CD4-positive, alpha-beta T cell (primary cell): ENCODE measurements around the gene KIR3DL1. TPM values are rescaled to one million over a fixed set of nuclear protein-coding genes. Genes with fewer than 3 reads are reported as not detected.
A peak's percentile ranks its signal among the peaks of the same experiment; 100 is the strongest.
"Not testable (repeated sequence)": the region's sequence is repeated elsewhere in the genome, so short reads cannot be mapped to it uniquely, and the experiment has no call there.

Source experiments
- ATAC-seq: fragments of 200-7000 bp; cut with Tn5 transposase; one replicate; pipeline ENCODE4 v1.10.0; 2022; ENCODE audit warnings: mild to moderate bottlenecking; ENCODE audit not compliant: poor library complexity
- CTCF ChIA-PET: fragments of 350-600 bp; sonication (Branson Sonifier 250); formaldehyde crosslinking; loops from one replicate; lab custom pipeline; 2021; ENCODE audit warnings: antibody characterized with exemption, inconsistent platforms; lab: Charles Lee
- POLR2A ChIA-PET: fragments of 350-600 bp; sonication (Branson Sonifier 250); formaldehyde crosslinking; loops from one replicate; lab custom pipeline; 2021; ENCODE audit warnings: antibody characterized with exemption, inconsistent platforms; lab: Charles Lee
- DNase-seq, 14 experiments: peaks; one replicate each; pipeline ENCODE4 v3.0.0-alpha.2; 2013 to 2020; ENCODE audit warnings: mixed read lengths in 2 of 14
- H3K27ac ChIP-seq, 2 donors: one replicate each; pipeline versions ENCODE4 v1.5.1 to v1.7.0; 2013; ENCODE audit warnings: low read length in 2 of 2, low read depth in 1 of 2, mild to moderate bottlenecking in 1 of 2
- H3K27me3 ChIP-seq, 2 experiments: 1 replicate in 1 of 2; 2 replicates in 1 of 2; pipeline versions ENCODE4 v1.6.1 to v1.7.0; 2013; ENCODE audit warnings: low read length in 2 of 2, control low read depth in 1 of 2, mild to moderate bottlenecking in 1 of 2, moderate library complexity in 1 of 2; ENCODE audit not compliant: insufficient read depth in 2 of 2, control insufficient read depth in 1 of 2
- H3K36me3 ChIP-seq: one replicate; pipeline ENCODE4 v1.6.1; 2013; ENCODE audit warnings: low read length, control low read depth; ENCODE audit not compliant: insufficient read depth
- H3K4me1 ChIP-seq: one replicate; pipeline ENCODE4 v1.6.1; 2013; ENCODE audit warnings: low read length, control low read depth; ENCODE audit not compliant: insufficient read depth
- H3K4me3 ChIP-seq: one replicate; pipeline ENCODE4 v1.5.1; 2013; ENCODE audit warnings: mild to moderate bottlenecking, low read length, moderate library complexity
- H3K9me3 ChIP-seq, 2 experiments: 1 replicate in 1 of 2; 2 replicates in 1 of 2; pipeline versions ENCODE4 v1.6.1 to v1.7.0; 2013; ENCODE audit warnings: low read length in 2 of 2, mild to moderate bottlenecking in 2 of 2, control low read depth in 1 of 2, moderate library complexity in 1 of 2; ENCODE audit not compliant: control insufficient read depth in 1 of 2, insufficient read depth in 1 of 2
- H3K27ac Mint-ChIP-seq: one replicate; pipeline ENCODE4 v1.8.0; 2020; ENCODE audit warnings: mixed read lengths
- H3K27me3 Mint-ChIP-seq: one replicate; pipeline ENCODE4 v1.8.0; 2021; ENCODE audit warnings: mixed read lengths
- H3K36me3 Mint-ChIP-seq: one replicate; pipeline ENCODE4 v1.8.0; 2021; ENCODE audit warnings: low read depth, mixed read lengths
- H3K4me1 Mint-ChIP-seq: one replicate; pipeline ENCODE4 v1.8.0; 2021; ENCODE audit warnings: low read depth, mixed read lengths
- H3K4me3 Mint-ChIP-seq: one replicate; pipeline ENCODE4 v1.8.0; 2020; ENCODE audit warnings: mild to moderate bottlenecking, mixed read lengths
- H3K9me3 Mint-ChIP-seq: one replicate; pipeline ENCODE4 v1.8.0; 2020; ENCODE audit warnings: mixed read lengths
- intact Hi-C, 2 experiments: fragments of 100-400 bp; cut with DNase I in 1 of 2; cut with micrococcal nuclease in 1 of 2; formaldehyde crosslinking; loops; one replicate each; pipeline versions ENCODE4 v1.15.1 to v1.9.0; 2023 to 2025; cut with DNase I, micrococcal nuclease
- polyA plus RNA-seq, 2 donors: library from polyadenylated mRNA; unstranded; fragments of 120-200 nt; gene quantifications; one replicate each; pipeline ENCODE4 v1.2.1, GENCODE V29; 2013
- total RNA-seq, 174 experiments: library from RNA in 2 of 174; stranded (reverse) in 2 of 174; gene quantifications; one replicate each; pipeline ENCODE4 v1.2.3 and lab custom pipeline; 2021 to 2026

KIR3DL1 gene
- not detected for total RNA-seq
- polyA plus RNA-seq (2013, experiment 1 of 2): 0.29 TPM
- polyA plus RNA-seq (2013, experiment 2 of 2): 0.08 TPM
- total RNA-seq (lab: John Stamatoyannopoulos, UW): 0 to 0.76 (median 0) reads per million in 172 experiments

GRCh38 chr19:54816251-54816650 lies at the start of gene KIR3DL1:
Gene KIR3DL1 (plus strand): TSS chr19:54816468.
- H3K36me3 Mint-ChIP-seq, H3K27ac Mint-ChIP-seq, H3K4me3 Mint-ChIP-seq, H3K27me3 ChIP-seq, POLR2A ChIA-PET, CTCF ChIA-PET, H3K4me1 Mint-ChIP-seq, ATAC-seq, H3K36me3 ChIP-seq, DNase-seq, intact Hi-C loops, H3K9me3 Mint-ChIP-seq, H3K9me3 ChIP-seq, H3K27ac ChIP-seq, H3K4me3 ChIP-seq, H3K4me1 ChIP-seq: not testable (repeated sequence)
- H3K27me3 Mint-ChIP-seq: peaks cover 37% of the 10 kb centered on the region

- H3K4me1 ChIP-seq, DNase-seq, H3K9me3 Mint-ChIP-seq, H3K4me1 Mint-ChIP-seq, H3K27ac Mint-ChIP-seq, H3K36me3 Mint-ChIP-seq, H3K27me3 Mint-ChIP-seq, H3K36me3 ChIP-seq, ATAC-seq, H3K27ac ChIP-seq, H3K9me3 ChIP-seq, CTCF ChIA-PET, H3K4me3 Mint-ChIP-seq, intact Hi-C loops, POLR2A ChIA-PET, H3K27me3 ChIP-seq, H3K4me3 ChIP-seq: not testable (repeated sequence)
Observed at GRCh38 chr19:54769646-54770045, 46.6 kb upstream of the KIR3DL1 start, which contains the start of gene KIR2DL1. Gene KIR2DL1 (plus strand): TSS chr19:54769793. CDS start chr19:54769851, 58 bp downstream.

GRCh38 chr19:54770511-54770910 lies 45.8 kb upstream of the KIR3DL1 start:
- H3K4me1 Mint-ChIP-seq, H3K4me3 ChIP-seq, CTCF ChIA-PET, H3K27me3 ChIP-seq, H3K9me3 ChIP-seq, POLR2A ChIA-PET, H3K36me3 ChIP-seq, DNase-seq, intact Hi-C loops, H3K27me3 Mint-ChIP-seq, H3K36me3 Mint-ChIP-seq, H3K27ac Mint-ChIP-seq, H3K27ac ChIP-seq, H3K9me3 Mint-ChIP-seq, H3K4me3 Mint-ChIP-seq, H3K4me1 ChIP-seq, ATAC-seq: not testable (repeated sequence)

- intact Hi-C loops, H3K4me1 ChIP-seq, H3K9me3 Mint-ChIP-seq, H3K27me3 Mint-ChIP-seq, ATAC-seq, H3K27me3 ChIP-seq, H3K27ac ChIP-seq, H3K4me3 ChIP-seq, H3K9me3 ChIP-seq, POLR2A ChIA-PET, H3K36me3 Mint-ChIP-seq, H3K4me3 Mint-ChIP-seq, H3K36me3 ChIP-seq, CTCF ChIA-PET, H3K4me1 Mint-ChIP-seq, H3K27ac Mint-ChIP-seq: not testable (repeated sequence)
- DNase-seq: peak in 1 of 14 experiments; percentile 21
Observed at GRCh38 chr19:54771018-54771960, 45.0 kb upstream of the KIR3DL1 start.

- CTCF ChIA-PET, intact Hi-C loops, H3K27ac Mint-ChIP-seq, POLR2A ChIA-PET, H3K27ac ChIP-seq, H3K36me3 Mint-ChIP-seq, DNase-seq, H3K27me3 ChIP-seq, H3K4me1 Mint-ChIP-seq, H3K36me3 ChIP-seq, H3K4me3 Mint-ChIP-seq, H3K4me3 ChIP-seq, H3K9me3 Mint-ChIP-seq, H3K27me3 Mint-ChIP-seq, H3K9me3 ChIP-seq, ATAC-seq, H3K4me1 ChIP-seq: not testable (repeated sequence)
Observed at GRCh38 chr19:54772666-54773065, 43.6 kb upstream of the KIR3DL1 start.

- H3K4me1 ChIP-seq, intact Hi-C loops, H3K27ac ChIP-seq, CTCF ChIA-PET, H3K27ac Mint-ChIP-seq, H3K27me3 ChIP-seq, ATAC-seq, H3K9me3 Mint-ChIP-seq, POLR2A ChIA-PET, DNase-seq, H3K4me3 Mint-ChIP-seq, H3K9me3 ChIP-seq, H3K36me3 ChIP-seq, H3K27me3 Mint-ChIP-seq, H3K36me3 Mint-ChIP-seq, H3K4me1 Mint-ChIP-seq, H3K4me3 ChIP-seq: not testable (repeated sequence)
Observed at GRCh38 chr19:54775095-54775815, 41.0 kb upstream of the KIR3DL1 start.
